SKM-1 (cell line): Measurements from ENCODE around the gene MYOZ3.

Experiments used
- DNase-seq: peaks from one replicate; lab custom pipeline; 2025; ENCODE audit not compliant: unreplicated experiment; lab: John Stamatoyannopoulos, UW

MYOZ3 gene

GRCh38 chr5:150642567-150642927 is 18.5 kb upstream of the MYOZ3 start:
- DNase-seq: no peak

- DNase-seq: no peak
These were observed 17.9 kb upstream of the MYOZ3 start for GRCh38 chr5:150642991-150643710.

- no peak for DNase-seq
These were observed 17.0 kb upstream of the MYOZ3 start for GRCh38 chr5:150644058-150644457.

- no peak for DNase-seq
These were observed 16.5 kb upstream of the MYOZ3 start for GRCh38 chr5:150644514-150644913.

- no peak for DNase-seq
These were observed 15.9 kb upstream of the MYOZ3 start for GRCh38 chr5:150645070-150645700.

- DNase-seq: no peak
These were observed 13.5 kb upstream of the MYOZ3 start for GRCh38 chr5:150647275-150648251.

- DNase-seq: no peak
These were observed 12.6 kb upstream of the MYOZ3 start for GRCh38 chr5:150648294-150649107.

GRCh38 chr5:150649108-150650020 is 11.7 kb upstream of the MYOZ3 start:
- DNase-seq: no peak

- no peak for DNase-seq
These were observed 10.7 kb upstream of the MYOZ3 start for GRCh38 chr5:150650021-150651006.

- no peak for DNase-seq
These were observed 9.7 kb upstream of the MYOZ3 start for GRCh38 chr5:150651382-150651781.

GRCh38 chr5:150651924-150652671 is 9.0 kb upstream of the MYOZ3 start:
- DNase-seq: no peak

GRCh38 chr5:150653145-150653761 is 7.8 kb upstream of the MYOZ3 start:
- DNase-seq: no peak

GRCh38 chr5:150653762-150654556 is 7.1 kb upstream of the MYOZ3 start:
- no peak for DNase-seq

GRCh38 chr5:150655221-150655620 is 5.8 kb upstream of the MYOZ3 start:
- no peak for DNase-seq

- DNase-seq: peak; percentile 41
These were observed 4.6 kb upstream of the MYOZ3 start for GRCh38 chr5:150656191-150657132.

- no peak for DNase-seq
These were observed 2.9 kb upstream of the MYOZ3 start for GRCh38 chr5:150658121-150658520.
